Measurements from ENCODE around the gene ADORA2B. TPM values are rescaled to one million over a fixed set of nuclear protein-coding genes. Genes with fewer than 3 reads are reported as not detected.

ADORA2B gene
- total and polyA plus RNA-seq, 2 of the 4 experiments (the other 2 are of a cell fraction) = 5.2 to 5.5 TPM

DNA sequence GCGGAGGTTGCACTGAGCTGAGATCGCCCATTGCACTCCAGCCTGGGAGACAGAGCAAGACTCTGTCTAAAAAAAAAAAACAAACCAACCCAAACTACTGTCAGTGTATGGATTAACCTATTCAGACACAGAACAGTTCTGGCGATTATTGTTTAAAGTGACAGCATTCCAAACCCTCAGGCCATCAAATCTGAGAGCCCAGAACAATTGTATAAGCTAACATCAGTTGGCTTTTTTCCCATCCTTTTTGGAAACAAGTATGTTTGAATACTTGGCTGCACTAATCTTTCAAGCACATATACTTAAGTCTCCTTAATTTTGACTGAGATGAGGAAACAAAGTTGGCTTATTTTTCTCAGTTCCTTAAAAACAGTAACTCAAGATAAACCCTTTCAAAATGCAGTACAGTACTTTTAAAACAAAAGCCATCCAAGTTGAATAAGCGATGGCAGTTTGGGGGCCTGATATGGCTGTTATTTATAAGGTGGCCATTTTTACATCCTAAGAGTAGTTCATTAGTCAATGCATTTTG is 53.2 kb downstream of the ADORA2B start:
- no peak overlapping the region; the same call in 1 of the 2 replicates for H2BK120ac ChIP-seq (ENCODE audit: low read depth, low read length)
- BruUV-seq (replicated peaks) = no TSS peak
- H3K36me3 ChIP-seq (ENCODE audit: control insufficient read depth, insufficient read depth, low read length) = peaks cover 13% of the 10 kb centered on the region
- ATAC-seq (ENCODE audit: low read depth) = no peak
- whole genome bisulfite sequencing, 2 experiments (ENCODE audit: extremely low coverage in 2 of 2, insufficient read length in 1 of 2) = no CpG with 5 or more reads among the region's 4 CpGs
- H3K56ac ChIP-seq (ENCODE audit: extremely low read depth, insufficient read depth, low read length) = no peak overlapping the region
- no peak overlapping the region for H3K4ac ChIP-seq (ENCODE audit: low read depth, low read length)
- POLR2A ChIA-PET (ENCODE audit: unreplicated experiment) = no interaction called here
- no peak overlapping the region for H3K18ac ChIP-seq (ENCODE audit: low read depth, low read length)
- no peak for DNase-seq
- no peak overlapping the region for H3K9ac ChIP-seq (ENCODE audit: low read depth, low read length)
- no peak overlapping the region for H4K91ac ChIP-seq (ENCODE audit: insufficient read depth, low read depth, low read length)
- H2BK20ac ChIP-seq (ENCODE audit: low read depth, low read length) = no peak overlapping the region
- TF ChIP-seq FOS (IDR thresholded peaks at IDR 0.05; ENCODE audit: low read depth, low read length) = no peak
- no peak for TF ChIP-seq SMC3 (IDR thresholded peaks at IDR 0.05; ENCODE audit: low read depth, low read length)
- no peak for TF ChIP-seq RCOR1 (IDR thresholded peaks at IDR 0.05; ENCODE audit: insufficient replicate concordance, low read length)
- TF ChIP-seq RFX5 (IDR thresholded peaks at IDR 0.05; ENCODE audit: low read depth, low read length) = no peak
- TF ChIP-seq MAFK (IDR thresholded peaks at IDR 0.05; ENCODE audit: low read depth, low read length) = no peak
- no peak for TF ChIP-seq NFE2L2 (IDR thresholded peaks at IDR 0.05; ENCODE audit: low read depth, low read length)
- TF ChIP-seq BHLHE40 (IDR thresholded peaks at IDR 0.05; ENCODE audit: low read depth, low read length) = no peak
- TF ChIP-seq CEBPB (IDR thresholded peaks at IDR 0.05; ENCODE audit: low read depth, low read length) = no peak
- no peak overlapping the region for H3K4me2 ChIP-seq (ENCODE audit: low read depth, low read length)
- peaks cover 6% of the 10 kb centered on the region; the same call in 1 of the 2 replicates for H3K4me1 ChIP-seq (ENCODE audit: control insufficient read depth, insufficient read depth, low read length)
- H4K8ac ChIP-seq (ENCODE audit: low read depth in 2 of 2, low read length in 2 of 2) = no peak overlapping the region
- H2AK5ac ChIP-seq (ENCODE audit: low read depth, low read length) = no peak overlapping the region
- intact Hi-C loops (cut with micrococcal nuclease) = loop anchor here (1.0 to 2.0 kb wide), 4 partner anchors 52 to 737 kb away; no protein-coding TSS in a partner anchor
- H3K27me3 ChIP-seq (ENCODE audit: control insufficient read depth, insufficient read depth, low read length) = no peaks in the 10 kb centered on the region
- H4K20me1 ChIP-seq (ENCODE audit: insufficient read depth, low read length) = peaks cover 5% of the 10 kb centered on the region; the same call in 1 of the 2 replicates
- CTCF ChIA-PET = interaction anchor here (0.6 to 1.5 kb wide), 4 partner anchors 27 to 347 kb away, joined by 3 to 8 read pairs (median 4); partner anchors contain the start of gene ADORA2B
- H4K5ac ChIP-seq (ENCODE audit: low read depth, low read length) = no peak overlapping the region
- H2BK15ac ChIP-seq (ENCODE audit: low read depth, low read length) = no peak overlapping the region
- no peak overlapping the region for H3K14ac ChIP-seq (replicated peaks; ENCODE audit: low read depth, low read length)
- peaks cover 35 to 36% of the 10 kb centered on the region in 2 experiments for H3K79me1 ChIP-seq (ENCODE audit: low read depth in 1 of 2, low read length in 2 of 2)
- H3K4me3 ChIP-seq (ENCODE audit: insufficient read depth, low read depth, low read length) = no peak overlapping the region
- H3K23ac ChIP-seq (ENCODE audit: low read depth, low read length) = no peak overlapping the region
- dilution Hi-C loops (cut with HindIII; ENCODE audit: low sequenced_read_pairs, unreplicated experiment) = no loop called here
- H3K9me3 ChIP-seq (ENCODE audit: control insufficient read depth, insufficient read depth, low read length) = no peaks in the 10 kb centered on the region
- no peak overlapping the region for H2BK5ac ChIP-seq (ENCODE audit: low read depth, low read length, poor library complexity, severe bottlenecking)
- H2AFZ ChIP-seq (replicated peaks; ENCODE audit: low read length, poor library complexity) = no peak overlapping the region
- H2AK9ac ChIP-seq (replicated peaks; ENCODE audit: low read depth, low read length, poor library complexity) = no peak overlapping the region
- in situ Hi-C loops (cut with MboI; ENCODE audit: low sequenced_read_pairs) = loop anchor here (5.0 kb wide), 1 partner anchor 171 kb away; no protein-coding TSS in a partner anchor
- H3K27ac ChIP-seq (ENCODE audit: insufficient read depth, low read length) = no peak overlapping the region
- peaks cover 5% of the 10 kb centered on the region; the same call in 1 of the 2 replicates for H3K9me1 ChIP-seq (ENCODE audit: insufficient read depth, low read length)

Measured in IMR-90 (cell line).